Measurements from ENCODE around the gene ZNF281.

- TF ChIP-seq, protein P1, sequence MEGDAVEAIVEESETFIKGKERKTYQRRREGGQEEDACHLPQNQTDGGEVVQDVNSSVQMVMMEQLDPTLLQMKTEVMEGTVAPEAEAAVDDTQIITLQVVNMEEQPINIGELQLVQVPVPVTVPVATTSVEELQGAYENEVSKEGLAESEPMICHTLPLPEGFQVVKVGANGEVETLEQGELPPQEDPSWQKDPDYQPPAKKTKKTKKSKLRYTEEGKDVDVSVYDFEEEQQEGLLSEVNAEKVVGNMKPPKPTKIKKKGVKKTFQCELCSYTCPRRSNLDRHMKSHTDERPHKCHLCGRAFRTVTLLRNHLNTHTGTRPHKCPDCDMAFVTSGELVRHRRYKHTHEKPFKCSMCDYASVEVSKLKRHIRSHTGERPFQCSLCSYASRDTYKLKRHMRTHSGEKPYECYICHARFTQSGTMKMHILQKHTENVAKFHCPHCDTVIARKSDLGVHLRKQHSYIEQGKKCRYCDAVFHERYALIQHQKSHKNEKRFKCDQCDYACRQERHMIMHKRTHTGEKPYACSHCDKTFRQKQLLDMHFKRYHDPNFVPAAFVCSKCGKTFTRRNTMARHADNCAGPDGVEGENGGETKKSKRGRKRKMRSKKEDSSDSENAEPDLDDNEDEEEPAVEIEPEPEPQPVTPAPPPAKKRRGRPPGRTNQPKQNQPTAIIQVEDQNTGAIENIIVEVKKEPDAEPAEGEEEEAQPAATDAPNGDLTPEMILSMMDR (IDR thresholded peaks at IDR 0.05; ENCODE audit: low read depth, low read length), result no peak
- TF ChIP-seq, protein P2, sequence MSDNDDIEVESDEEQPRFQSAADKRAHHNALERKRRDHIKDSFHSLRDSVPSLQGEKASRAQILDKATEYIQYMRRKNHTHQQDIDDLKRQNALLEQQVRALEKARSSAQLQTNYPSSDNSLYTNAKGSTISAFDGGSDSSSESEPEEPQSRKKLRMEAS (IDR thresholded peaks at IDR 0.05; ENCODE audit: low read depth, low read length), result no peak
- TF ChIP-seq MYC (IDR thresholded peaks at IDR 0.05; ENCODE audit: low read depth, low read length), result no peak
Observed at GRCh38 chr1:200442023-200442422, 32.2 kb upstream of the ZNF281 start.
